HG03039 (cell line): Measurements from ENCODE around the gene ITGB3.
"Not testable (repeated sequence)": the region's sequence is repeated elsewhere in the genome, so short reads cannot be mapped to it uniquely, and the experiment has no call there.

Source experiments
- ATAC-seq: cut with Tn5 transposase; IDR thresholded peaks from one replicate; pipeline ENCODE4 v1.9.1; 2021; ENCODE audit warnings: mild to moderate bottlenecking, moderate library complexity; ENCODE audit not compliant: unreplicated experiment

The ITGB3 gene

GRCh38 chr17:47243737-47244598 lies 9.7 kb upstream of the ITGB3 start:
- no peak for ATAC-seq

DNA sequence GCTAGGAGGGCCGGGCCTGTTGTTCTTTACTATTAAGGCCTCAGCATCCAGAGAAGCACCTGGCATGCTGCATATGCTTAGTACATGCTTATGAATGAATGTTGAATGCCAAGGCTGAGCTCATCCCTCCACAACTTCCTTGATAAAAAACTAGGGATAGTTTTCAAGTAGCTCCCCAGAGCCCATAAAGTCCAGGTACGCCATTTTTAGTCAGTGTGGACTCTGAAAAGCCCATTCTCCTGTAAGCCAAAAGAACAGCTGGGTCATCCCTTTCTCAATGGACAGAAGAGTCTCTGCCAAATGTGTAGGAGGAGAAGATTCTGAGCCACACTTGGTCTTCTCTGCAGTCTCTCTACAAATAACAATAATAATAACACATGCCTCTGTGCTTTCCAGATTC lies 8.9 kb upstream of the ITGB3 start:
- no peak for ATAC-seq

DNA sequence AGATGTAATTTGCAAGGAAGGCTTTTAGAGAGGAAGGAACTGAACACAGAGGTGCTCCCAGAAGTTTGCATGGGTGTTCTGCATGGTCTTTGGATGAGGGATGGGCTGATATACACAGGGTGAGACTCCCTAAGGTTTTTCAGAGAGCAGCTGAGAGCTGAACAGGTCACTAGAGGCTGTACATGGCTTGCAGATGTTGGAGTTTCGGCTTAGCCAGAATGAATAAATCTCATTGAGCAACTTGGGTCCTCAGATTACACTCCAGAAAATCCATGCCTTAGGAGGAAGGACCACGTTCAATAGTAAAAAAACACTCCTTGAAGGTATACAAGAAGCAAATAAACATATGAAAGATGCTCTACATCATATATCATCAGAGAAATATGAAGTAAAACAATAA lies 7.5 kb upstream of the ITGB3 start:
- ATAC-seq, result no peak

DNA sequence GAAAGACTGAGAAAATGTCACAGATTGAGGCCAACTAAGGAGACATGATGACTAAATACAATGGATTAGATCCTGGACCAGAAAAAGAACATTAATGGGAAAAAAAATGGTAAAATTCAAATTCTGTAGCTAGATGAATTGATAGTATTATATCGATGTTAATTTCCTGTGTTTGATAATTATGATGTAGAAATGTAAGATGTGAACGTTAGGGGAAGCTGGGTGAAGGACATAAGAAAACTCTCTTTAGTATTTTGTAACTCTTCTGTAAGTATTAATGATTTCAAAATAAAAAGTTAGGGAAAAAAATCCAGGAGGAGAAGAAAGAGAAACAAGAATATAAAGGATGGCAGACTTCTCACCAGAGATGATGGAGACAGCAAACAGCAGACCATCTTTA lies 2.8 kb upstream of the ITGB3 start:
- ATAC-seq, result no peak

DNA sequence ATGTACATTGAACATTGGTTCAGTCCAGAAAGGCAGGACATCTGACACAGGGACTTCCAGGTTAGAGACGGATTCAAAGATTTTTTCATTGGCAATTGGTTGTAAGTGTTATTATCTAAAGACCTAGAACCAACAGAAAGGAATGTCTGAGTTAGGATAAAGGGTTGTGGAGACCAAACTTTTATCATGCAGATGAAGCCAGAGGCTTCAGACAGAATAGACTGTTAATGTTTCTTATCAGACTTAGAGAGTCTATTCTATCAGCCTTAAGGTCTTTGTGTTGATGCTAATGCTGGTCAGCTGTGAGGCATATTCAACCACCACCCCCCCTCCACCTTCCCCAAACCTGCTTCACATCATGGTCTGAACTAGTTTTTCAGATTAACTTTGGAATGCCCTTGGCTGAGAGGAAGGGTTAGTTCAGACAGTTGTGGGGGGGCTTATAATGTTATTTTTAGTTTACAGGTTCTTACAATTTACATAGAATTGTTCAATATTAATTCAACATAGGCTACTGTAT lies 2.1 kb upstream of the ITGB3 start:
- no peak for ATAC-seq

DNA sequence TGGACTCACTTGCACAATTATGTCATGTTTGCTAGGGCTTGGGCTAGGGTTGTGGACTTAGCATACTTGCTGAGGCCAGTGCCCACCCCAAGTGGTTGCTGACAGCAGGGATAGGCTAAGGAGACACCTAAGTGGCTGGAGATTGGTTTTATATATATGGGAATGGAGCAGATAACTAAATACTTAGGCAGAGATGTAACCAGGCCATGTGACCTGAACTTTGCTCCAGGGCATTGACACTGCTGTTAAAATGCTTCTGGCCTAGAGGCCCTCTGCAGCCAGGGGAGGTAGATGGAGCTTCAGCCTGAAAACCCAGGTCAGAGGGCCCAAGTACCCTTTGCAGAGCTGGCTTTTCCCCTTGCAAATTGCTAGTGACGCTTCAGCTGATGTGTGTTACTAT lies 1.4 kb upstream of the ITGB3 start:
- ATAC-seq, result no peak

GRCh38 chr17:47252766-47253512 lies 688 bp upstream of the ITGB3 start:
- ATAC-seq, result no peak

GRCh38 chr17:47254403-47254943 lies 846 bp downstream of the ITGB3 start:
- ATAC-seq, result no peak

DNA sequence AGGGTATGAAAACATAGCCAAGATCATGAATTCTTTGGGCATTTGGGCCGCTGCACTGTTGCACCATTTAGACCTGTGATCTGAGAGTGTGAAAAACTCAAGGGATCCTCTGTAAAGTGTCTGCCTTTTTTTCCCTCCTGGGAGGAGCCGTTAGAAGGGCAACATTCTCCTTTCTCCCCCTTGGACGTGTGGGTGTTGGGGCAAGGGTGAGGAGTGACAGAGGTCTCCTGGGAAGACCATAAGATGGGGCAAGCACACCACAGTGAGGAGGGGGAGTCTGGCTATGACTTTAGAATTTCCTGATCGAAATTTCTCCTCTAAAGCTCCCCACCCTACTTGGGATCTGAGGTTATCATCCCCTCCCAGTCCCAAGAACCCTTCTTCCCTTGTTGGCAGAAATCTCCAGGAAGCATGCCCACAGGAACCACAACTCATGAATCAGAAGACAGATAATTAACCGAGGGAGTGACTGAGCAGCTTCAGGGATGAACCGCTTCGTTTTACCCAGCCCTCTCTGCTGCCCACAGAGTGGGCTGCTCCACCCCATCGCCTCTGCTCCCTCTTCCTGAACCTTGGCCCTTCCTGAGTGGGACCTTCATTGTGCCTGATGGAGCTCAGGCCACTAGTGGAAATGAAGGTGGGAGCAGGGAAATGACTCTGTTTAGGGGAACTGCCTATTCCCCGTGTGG lies 4.2 kb downstream of the ITGB3 start:
- ATAC-seq, result no peak

DNA sequence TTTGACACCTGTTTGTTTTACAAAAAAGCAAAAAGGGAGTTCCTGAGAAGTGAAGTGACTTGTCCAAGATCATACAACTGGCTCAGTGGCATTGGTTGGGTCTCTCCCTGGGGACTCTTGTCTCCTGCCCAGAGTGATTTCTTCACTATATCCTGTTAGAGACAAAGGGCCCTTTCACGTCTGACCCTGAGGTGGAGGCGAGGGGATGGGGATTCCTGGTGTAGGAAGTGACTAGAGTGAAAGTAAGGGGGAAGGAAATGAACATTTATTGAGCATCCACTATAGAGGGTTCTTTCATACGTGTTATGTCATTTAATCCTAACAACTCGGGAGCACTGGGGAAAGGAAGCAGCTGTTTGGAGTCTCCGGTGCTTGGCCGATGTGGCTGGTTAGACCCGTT lies 9.0 kb downstream of the ITGB3 start:
- ATAC-seq, result no peak

DNA sequence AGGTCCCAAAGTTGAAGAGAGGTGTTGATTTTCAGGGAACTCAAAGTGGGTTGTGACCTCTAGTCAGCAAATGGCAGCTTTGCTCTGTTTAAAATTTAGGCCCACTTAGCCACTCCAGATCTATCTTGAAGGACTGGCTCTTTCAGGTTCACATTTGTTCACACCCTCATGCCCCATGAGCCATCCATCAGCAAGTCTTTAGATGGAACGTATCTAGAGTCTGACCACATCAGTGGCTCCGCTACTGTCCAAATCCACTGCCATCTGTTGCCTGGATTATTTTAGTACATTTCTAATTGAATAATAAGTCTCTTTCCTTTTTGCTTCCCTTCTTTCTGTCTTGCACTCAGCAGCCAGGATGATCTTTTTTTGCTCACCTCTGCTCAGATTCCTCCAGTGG lies 10.5 kb downstream of the ITGB3 start:
- ATAC-seq, result no peak

- ATAC-seq, result no peak
Measured at GRCh38 chr17:47265983-47266541, 12.4 kb downstream of the ITGB3 start.

DNA sequence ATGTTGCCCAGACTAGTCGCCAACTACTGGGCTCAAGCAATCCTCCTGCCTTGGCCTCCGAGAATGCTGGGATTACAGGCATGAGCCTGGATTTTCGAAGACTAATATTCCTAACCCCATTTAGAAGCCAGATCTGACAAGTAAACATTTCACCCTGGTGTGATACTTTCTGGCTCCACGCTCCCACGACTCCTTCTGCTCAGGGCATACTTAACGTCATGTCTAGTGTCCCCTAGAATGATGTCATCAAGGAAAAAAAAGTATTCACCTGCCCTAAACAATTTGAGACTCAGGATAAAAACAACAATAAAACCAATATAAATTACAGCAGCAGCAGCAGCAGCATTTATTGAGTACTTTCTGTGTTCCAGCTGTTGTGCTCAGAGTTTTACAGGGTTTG lies 13.2 kb downstream of the ITGB3 start:
- ATAC-seq, result no peak

- no peak for ATAC-seq
Measured at GRCh38 chr17:47267354-47267828, 13.8 kb downstream of the ITGB3 start.

DNA sequence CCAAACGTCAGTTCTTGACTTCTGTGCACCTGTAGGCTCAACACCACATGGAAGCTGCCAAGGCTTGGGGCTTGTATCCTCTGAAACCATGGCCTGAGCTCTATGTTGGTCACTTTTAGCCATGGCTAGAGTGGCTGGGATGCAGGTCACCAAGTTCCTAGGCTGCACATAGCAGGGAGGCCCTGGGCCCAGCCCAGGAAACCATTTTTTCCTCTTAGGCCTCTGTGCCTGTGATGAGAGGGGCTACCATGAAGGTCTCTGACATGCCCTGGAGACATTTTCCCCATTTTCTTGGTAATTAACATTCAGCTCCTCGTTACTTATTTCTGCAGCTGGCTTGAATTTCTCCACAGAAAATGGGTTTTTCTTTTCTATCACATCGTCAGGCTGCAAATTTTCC lies 15.3 kb downstream of the ITGB3 start:
- not testable (repeated sequence) for ATAC-seq

- not testable (repeated sequence) for ATAC-seq
Measured at GRCh38 chr17:47269561-47270280, 16.1 kb downstream of the ITGB3 start.

GRCh38 chr17:47270946-47271705 lies 17.5 kb downstream of the ITGB3 start:
- ATAC-seq, result no peak

DNA sequence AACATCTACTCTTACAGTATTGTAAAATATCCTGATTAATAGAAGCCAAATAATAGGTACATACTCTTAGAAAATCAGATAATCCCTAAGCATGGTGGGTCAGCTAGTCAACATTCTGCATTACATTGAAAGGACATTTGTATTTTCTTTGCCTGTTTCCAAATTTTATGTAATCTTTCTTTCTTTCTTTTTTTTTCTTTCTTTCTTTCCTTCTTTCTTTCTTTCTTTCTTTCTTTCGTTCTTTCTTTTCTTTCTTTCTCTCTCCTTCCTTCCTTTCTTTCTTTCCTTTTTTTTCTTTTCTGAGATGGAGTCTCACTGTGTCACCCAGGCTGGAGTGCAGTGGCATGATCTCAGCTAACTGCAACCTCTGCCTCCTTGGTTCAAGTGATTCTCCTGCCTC lies 18.9 kb downstream of the ITGB3 start:
- ATAC-seq, result no peak

- no peak for ATAC-seq
Measured at GRCh38 chr17:47273245-47273644, 19.6 kb downstream of the ITGB3 start.
